SK-N-MC (cell line): ENCODE results near the gene HS3ST2.

Experiments
- EZH2 ChIP-seq: fragments of 200-600 bp; sonication (generic); IDR thresholded peaks from one replicate; pipeline ENCODE4 v1.6.1; 2017; ENCODE audit warnings: antibody characterized with exemption
- FOXP2 ChIP-seq: optimal IDR thresholded peaks from 2 replicates; pipeline ENCODE3; 2011; ENCODE audit warnings: mild to moderate bottlenecking, moderate library complexity; ENCODE audit not compliant: insufficient read depth; ENCODE audit errors: extremely low read length, control extremely low read depth
- POLR2AphosphoS5 ChIP-seq: IDR thresholded peaks from 2 replicates; pipeline ENCODE4 v1.6.1; 2012; ENCODE audit warnings: mild to moderate bottlenecking, low read depth, low read length, borderline replicate concordance

- TF ChIP-seq EZH2 (no peak), POLR2AphosphoS5 (no peak), FOXP2 (no peak)
Observed at GRCh38 chr16:22885951-22886350, 72.0 kb downstream of the HS3ST2 start.
